ENCODE data around the gene ATP11A.

ATP11A gene

DNA sequence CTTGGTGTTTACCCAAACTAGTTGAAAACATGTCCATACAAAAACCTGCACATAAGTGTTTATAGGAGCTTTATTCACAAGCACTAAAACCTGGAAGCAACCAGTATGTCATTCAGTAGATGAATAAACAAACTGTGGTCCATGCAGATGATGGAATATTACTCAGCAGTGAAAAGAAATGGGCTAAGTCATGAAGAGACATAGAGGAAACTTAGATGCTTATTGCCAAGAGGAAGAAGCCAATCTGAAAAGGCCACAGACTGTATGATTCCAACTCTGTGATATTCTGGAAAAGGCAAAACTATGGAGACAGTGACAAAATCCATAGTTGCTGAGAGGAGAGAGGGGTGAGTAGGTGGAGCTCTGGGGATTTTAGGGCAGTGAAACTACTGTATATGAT is 240.4 kb downstream of the ATP11A start:
- no peaks in the 10 kb centered on the region for H3K27me3 ChIP-seq (ENCODE audit: insufficient read depth, low read length, poor library complexity)
- peaks cover 6% of the 10 kb centered on the region for H3K4me1 ChIP-seq (ENCODE audit: control insufficient read depth, low read depth, low read length)
- no peak overlapping the region for H2BK5ac ChIP-seq (ENCODE audit: low read length)
- no peaks in the 10 kb centered on the region for H3K36me3 ChIP-seq (ENCODE audit: control insufficient read depth, insufficient read depth, low read length)
- H3K9ac ChIP-seq (ENCODE audit: low read length) = no peak overlapping the region
- no peak overlapping the region for H3K27ac ChIP-seq (ENCODE audit: low read depth, low read length)
- no peak overlapping the region for H2BK15ac ChIP-seq (replicated peaks; ENCODE audit: low read depth)
- no peak overlapping the region for H3K56ac ChIP-seq (ENCODE audit: low read length)
- H2AK5ac ChIP-seq (ENCODE audit: low read length) = no peak overlapping the region
- H3K79me1 ChIP-seq (ENCODE audit: low read length) = no peaks in the 10 kb centered on the region
- no peak overlapping the region for H4K8ac ChIP-seq (ENCODE audit: low read depth, low read length)
- no peak for DNase-seq
- H3K4ac ChIP-seq (ENCODE audit: low read depth, low read length) = no peak overlapping the region
- H3K4me3 ChIP-seq (ENCODE audit: low read length) = no peak overlapping the region
- H3K4me2 ChIP-seq (ENCODE audit: low read length) = no peak overlapping the region
- no peaks in the 10 kb centered on the region for H3K79me2 ChIP-seq (ENCODE audit: control insufficient read depth, insufficient read depth, low read length)
- no peak overlapping the region for H4K5ac ChIP-seq (ENCODE audit: low read length)
- no peak overlapping the region for H3K23ac ChIP-seq (ENCODE audit: low read length)
- H2BK120ac ChIP-seq (ENCODE audit: low read depth, low read length) = no peak overlapping the region
- H3K18ac ChIP-seq (ENCODE audit: low read length) = no peak overlapping the region

DNA sequence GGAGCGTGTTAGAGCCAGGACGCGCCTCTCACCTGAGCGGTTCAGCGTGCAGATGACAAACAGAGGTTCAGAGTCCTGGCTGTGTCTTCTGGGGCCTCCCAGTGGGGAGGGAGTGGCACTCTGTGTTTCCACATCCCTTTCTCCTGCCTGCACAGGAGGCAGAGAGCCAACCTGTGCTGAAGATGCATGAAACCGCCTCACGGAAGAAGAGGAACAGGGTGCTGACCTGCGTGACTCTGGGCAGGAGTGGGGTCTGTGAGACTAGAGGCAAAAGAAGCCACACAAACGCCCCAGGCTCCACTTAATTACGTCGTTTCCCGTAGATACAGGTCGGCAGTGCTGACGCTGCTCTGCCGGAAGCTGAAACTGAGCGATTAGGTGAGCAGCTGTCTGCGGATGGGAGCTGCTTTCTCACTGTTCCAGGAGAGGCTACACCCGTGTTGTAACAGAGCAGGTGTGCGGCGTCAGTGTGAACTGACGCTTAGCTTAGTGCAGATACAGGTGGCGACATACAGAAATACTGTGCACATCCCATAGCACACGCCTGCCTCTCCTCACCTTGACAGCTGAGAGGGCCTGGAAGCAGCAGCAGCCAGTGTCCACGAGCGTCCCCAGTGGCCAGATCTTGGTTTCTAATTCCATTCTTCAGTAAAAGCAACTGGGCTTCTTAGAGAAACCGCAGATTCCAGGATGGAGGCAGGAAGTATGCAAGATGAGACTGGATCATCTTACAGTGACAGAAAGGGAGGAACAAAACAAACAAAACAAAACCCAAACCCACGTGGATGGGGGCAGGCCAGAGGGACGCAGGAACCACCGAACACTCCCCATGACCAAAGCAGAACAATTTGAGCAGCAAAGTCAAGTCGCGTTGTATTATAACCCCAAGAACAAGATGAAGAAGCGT is 241.4 kb downstream of the ATP11A start:
- H3K4me2 ChIP-seq (ENCODE audit: low read length) = no peak overlapping the region
- no peak overlapping the region for H3K56ac ChIP-seq (ENCODE audit: low read length)
- no peak overlapping the region for H2BK120ac ChIP-seq (ENCODE audit: low read depth, low read length)
- H3K18ac ChIP-seq (ENCODE audit: low read length) = no peak overlapping the region
- no peak overlapping the region for H3K4ac ChIP-seq (ENCODE audit: low read depth, low read length)
- no peaks in the 10 kb centered on the region for H3K36me3 ChIP-seq (ENCODE audit: control insufficient read depth, insufficient read depth, low read length)
- H3K9ac ChIP-seq (ENCODE audit: low read length) = no peak overlapping the region
- peak; percentile 83 for DNase-seq
- H3K79me2 ChIP-seq (ENCODE audit: control insufficient read depth, insufficient read depth, low read length) = no peaks in the 10 kb centered on the region
- no peak overlapping the region for H3K23ac ChIP-seq (ENCODE audit: low read length)
- H4K8ac ChIP-seq (ENCODE audit: low read depth, low read length) = no peak overlapping the region
- no peak overlapping the region for H3K27ac ChIP-seq (ENCODE audit: low read depth, low read length)
- no peak overlapping the region for H3K4me3 ChIP-seq (ENCODE audit: low read length)
- H2BK15ac ChIP-seq (replicated peaks; ENCODE audit: low read depth) = no peak overlapping the region
- no peak overlapping the region for H2BK5ac ChIP-seq (ENCODE audit: low read length)
- H4K5ac ChIP-seq (ENCODE audit: low read length) = no peak overlapping the region
- no peaks in the 10 kb centered on the region for H3K27me3 ChIP-seq (ENCODE audit: insufficient read depth, low read length, poor library complexity)
- H2AK5ac ChIP-seq (ENCODE audit: low read length) = no peak overlapping the region
- no peaks in the 10 kb centered on the region for H3K79me1 ChIP-seq (ENCODE audit: low read length)
- no CpG with 5 or more reads among the region's 32 CpGs for WGBS (ENCODE audit: extremely low coverage, insufficient coverage, low lambda C conversion rate)
- H3K4me1 ChIP-seq (ENCODE audit: control insufficient read depth, low read depth, low read length) = peaks cover 6% of the 10 kb centered on the region

DNA sequence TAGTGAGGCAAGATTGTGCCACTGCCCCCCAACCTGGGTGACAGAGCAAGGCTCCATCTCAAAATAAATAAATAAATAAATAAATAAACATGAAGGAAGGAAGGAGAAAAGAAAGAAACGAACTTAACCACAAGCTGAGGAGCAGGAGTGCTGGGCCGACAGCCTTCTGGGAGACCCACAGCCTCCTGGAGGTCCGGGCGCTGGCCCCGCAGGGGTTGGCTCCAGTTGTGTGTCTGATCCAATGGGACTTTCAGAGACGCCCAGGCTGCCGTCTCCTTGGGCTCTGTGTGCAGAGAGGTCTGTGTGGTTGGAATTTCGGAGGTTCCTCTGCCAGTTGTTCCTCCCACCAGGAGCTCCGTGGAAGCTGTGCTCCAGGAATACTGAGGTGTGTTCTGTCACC is 243.1 kb downstream of the ATP11A start:
- no CpG with 5 or more reads among the region's 9 CpGs for WGBS (ENCODE audit: extremely low coverage, insufficient coverage, low lambda C conversion rate)
- H3K79me2 ChIP-seq (ENCODE audit: control insufficient read depth, insufficient read depth, low read length) = no peaks in the 10 kb centered on the region
- no peak overlapping the region for H2AK5ac ChIP-seq (ENCODE audit: low read length)
- no peak overlapping the region for H2BK15ac ChIP-seq (replicated peaks; ENCODE audit: low read depth)
- H3K79me1 ChIP-seq (ENCODE audit: low read length) = no peaks in the 10 kb centered on the region
- no peak overlapping the region for H3K4me3 ChIP-seq (ENCODE audit: low read length)
- no peak overlapping the region for H3K27ac ChIP-seq (ENCODE audit: low read depth, low read length)
- H3K36me3 ChIP-seq (ENCODE audit: control insufficient read depth, insufficient read depth, low read length) = no peaks in the 10 kb centered on the region
- no peak overlapping the region for H2BK5ac ChIP-seq (ENCODE audit: low read length)
- no peak overlapping the region for H3K4ac ChIP-seq (ENCODE audit: low read depth, low read length)
- no peak overlapping the region for H3K9ac ChIP-seq (ENCODE audit: low read length)
- H3K27me3 ChIP-seq (ENCODE audit: insufficient read depth, low read length, poor library complexity) = no peaks in the 10 kb centered on the region
- no peak overlapping the region for H3K56ac ChIP-seq (ENCODE audit: low read length)
- peaks cover 6% of the 10 kb centered on the region for H3K4me1 ChIP-seq (ENCODE audit: control insufficient read depth, low read depth, low read length)
- no peak overlapping the region for H4K8ac ChIP-seq (ENCODE audit: low read depth, low read length)
- H3K18ac ChIP-seq (ENCODE audit: low read length) = no peak overlapping the region
- H2BK120ac ChIP-seq (ENCODE audit: low read depth, low read length) = no peak overlapping the region
- no peak overlapping the region for H4K5ac ChIP-seq (ENCODE audit: low read length)
- no peak overlapping the region for H3K23ac ChIP-seq (ENCODE audit: low read length)
- H3K4me2 ChIP-seq (ENCODE audit: low read length) = no peak overlapping the region
- DNase-seq = no peak

DNA sequence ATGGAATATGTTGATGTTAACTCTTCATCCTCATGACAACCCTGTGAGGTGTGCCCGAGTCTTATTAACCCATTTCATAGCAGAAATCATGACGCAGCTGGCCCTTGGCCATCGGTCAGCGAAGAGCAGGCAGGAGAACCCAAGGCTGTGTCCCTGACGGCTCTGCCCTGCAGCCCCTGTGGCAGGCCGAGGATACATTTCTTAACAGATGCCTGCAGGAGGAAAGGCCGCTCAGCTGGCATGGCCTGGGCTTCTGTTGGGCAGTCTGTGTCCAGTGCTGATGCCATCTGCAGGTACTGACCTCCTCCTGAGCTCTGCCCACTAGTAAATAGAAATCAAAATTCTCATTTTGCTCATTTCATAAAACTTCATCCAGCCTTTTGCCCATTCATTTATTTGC is 243.8 kb downstream of the ATP11A start:
- no peak overlapping the region for H3K4ac ChIP-seq (ENCODE audit: low read depth, low read length)
- H4K5ac ChIP-seq (ENCODE audit: low read length) = no peak overlapping the region
- H2BK15ac ChIP-seq (replicated peaks; ENCODE audit: low read depth) = no peak overlapping the region
- H3K4me2 ChIP-seq (ENCODE audit: low read length) = no peak overlapping the region
- H3K27me3 ChIP-seq (ENCODE audit: insufficient read depth, low read length, poor library complexity) = no peaks in the 10 kb centered on the region
- no peak overlapping the region for H3K27ac ChIP-seq (ENCODE audit: low read depth, low read length)
- peaks cover 6% of the 10 kb centered on the region for H3K4me1 ChIP-seq (ENCODE audit: control insufficient read depth, low read depth, low read length)
- no peaks in the 10 kb centered on the region for H3K79me2 ChIP-seq (ENCODE audit: control insufficient read depth, insufficient read depth, low read length)
- WGBS (ENCODE audit: extremely low coverage, insufficient coverage, low lambda C conversion rate) = no CpG with 5 or more reads among the region's 7 CpGs
- no peak overlapping the region for H3K9ac ChIP-seq (ENCODE audit: low read length)
- no peak overlapping the region for H4K8ac ChIP-seq (ENCODE audit: low read depth, low read length)
- no peak overlapping the region for H2BK5ac ChIP-seq (ENCODE audit: low read length)
- H2BK120ac ChIP-seq (ENCODE audit: low read depth, low read length) = no peak overlapping the region
- no peaks in the 10 kb centered on the region for H3K79me1 ChIP-seq (ENCODE audit: low read length)
- H2AK5ac ChIP-seq (ENCODE audit: low read length) = no peak overlapping the region
- H3K18ac ChIP-seq (ENCODE audit: low read length) = no peak overlapping the region
- H3K56ac ChIP-seq (ENCODE audit: low read length) = no peak overlapping the region
- DNase-seq = no peak
- no peaks in the 10 kb centered on the region for H3K36me3 ChIP-seq (ENCODE audit: control insufficient read depth, insufficient read depth, low read length)
- no peak overlapping the region for H3K4me3 ChIP-seq (ENCODE audit: low read length)
- no peak overlapping the region for H3K23ac ChIP-seq (ENCODE audit: low read length)

DNA sequence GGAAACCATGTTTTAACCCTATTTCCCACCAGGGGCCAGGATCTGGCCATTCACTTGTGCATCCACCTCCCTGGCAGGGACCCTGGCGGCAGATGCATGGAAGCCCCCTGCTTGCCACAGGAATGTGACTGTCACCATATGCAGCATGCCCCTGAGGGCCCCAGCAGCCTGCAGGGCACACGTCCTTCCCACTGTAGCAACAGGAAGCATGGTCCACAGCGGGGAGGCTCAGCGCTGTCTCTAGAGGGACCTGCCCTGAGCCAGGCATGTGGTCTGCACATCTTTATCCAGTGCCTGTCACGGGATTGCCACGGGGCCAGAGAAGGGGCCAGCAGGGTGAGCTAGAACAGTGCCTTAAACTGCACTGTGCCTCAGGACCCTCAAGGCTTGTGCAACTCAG is 244.2 kb downstream of the ATP11A start:
- Histone ChIP-seq H3K23ac (ENCODE audit: low read length) (no peak overlapping the region), H3K18ac (ENCODE audit: low read length) (no peak overlapping the region), H3K9ac (ENCODE audit: low read length) (no peak overlapping the region), H3K36me3 (ENCODE audit: control insufficient read depth, insufficient read depth, low read length) (no peaks in the 10 kb centered on the region), H3K56ac (ENCODE audit: low read length) (no peak overlapping the region), H3K4me2 (ENCODE audit: low read length) (no peak overlapping the region), H2AK5ac (ENCODE audit: low read length) (no peak overlapping the region), H3K4me3 (ENCODE audit: low read length) (no peak overlapping the region), H2BK120ac (ENCODE audit: low read depth, low read length) (no peak overlapping the region), H3K79me2 (ENCODE audit: control insufficient read depth, insufficient read depth, low read length) (no peaks in the 10 kb centered on the region), H3K4ac (ENCODE audit: low read depth, low read length) (no peak overlapping the region), H3K27ac (ENCODE audit: low read depth, low read length) (no peak overlapping the region), H2BK5ac (ENCODE audit: low read length) (no peak overlapping the region), H4K5ac (ENCODE audit: low read length) (no peak overlapping the region), H3K4me1 (ENCODE audit: control insufficient read depth, low read depth, low read length) (peaks cover 2% of the 10 kb centered on the region), H2BK15ac (replicated peaks; ENCODE audit: low read depth) (no peak overlapping the region), H3K79me1 (ENCODE audit: low read length) (no peaks in the 10 kb centered on the region), H4K8ac (ENCODE audit: low read depth, low read length) (no peak overlapping the region), H3K27me3 (ENCODE audit: insufficient read depth, low read length, poor library complexity) (no peaks in the 10 kb centered on the region)
- DNase-seq = peak; percentile 22
- WGBS (ENCODE audit: extremely low coverage, insufficient coverage, low lambda C conversion rate) = no CpG with 5 or more reads among the region's 6 CpGs
